Measurements from ENCODE around the gene PTGIS. TPM values are rescaled to one million over a fixed set of nuclear protein-coding genes. Genes with fewer than 3 reads are reported as not detected.

PTGIS gene
- total and polyA plus RNA-seq, 2 experiments from 2014 or later: 2.1 to 7.8 TPM

- no peaks in the 10 kb centered on the region for H3K27me3 ChIP-seq
- no peak overlapping the region for H3K27ac ChIP-seq
- H3K36me3 ChIP-seq: no peaks in the 10 kb centered on the region
- no peaks in the 10 kb centered on the region for H3K9me3 ChIP-seq (ENCODE audit: low read depth)
- no peak overlapping the region for H3K4me3 ChIP-seq
- no peaks in the 10 kb centered on the region for H3K4me1 ChIP-seq (ENCODE audit: low read depth)
- no peak for DNase-seq (ENCODE audit: low read depth in 1 of 2, low spot score in 1 of 2)
- TF ChIP-seq CTCF (IDR thresholded peaks at IDR 0.05; ENCODE audit: low read depth, low read length): no peak
Measured at GRCh38 chr20:49466114-49466912, 101.6 kb downstream of the PTGIS start.

- Histone ChIP-seq H3K4me3 (no peak overlapping the region), H3K27me3 (no peaks in the 10 kb centered on the region), H3K27ac (no peak overlapping the region), H3K9me3 (ENCODE audit: low read depth) (no peaks in the 10 kb centered on the region), H3K4me1 (ENCODE audit: low read depth) (no peaks in the 10 kb centered on the region), H3K36me3 (no peaks in the 10 kb centered on the region)
- no peak for TF ChIP-seq CTCF (IDR thresholded peaks at IDR 0.05; ENCODE audit: low read depth, low read length)
- no peak for DNase-seq (ENCODE audit: low read depth in 1 of 2, low spot score in 1 of 2)
Measured at GRCh38 chr20:49464556-49464955, 103.4 kb downstream of the PTGIS start.

- no peak for DNase-seq (ENCODE audit: low read depth in 1 of 2, low spot score in 1 of 2)
- H3K27ac ChIP-seq: no peak overlapping the region
- no peaks in the 10 kb centered on the region for H3K27me3 ChIP-seq
- no peaks in the 10 kb centered on the region for H3K9me3 ChIP-seq (ENCODE audit: low read depth)
- H3K4me3 ChIP-seq: no peak overlapping the region
- H3K36me3 ChIP-seq: no peaks in the 10 kb centered on the region
- TF ChIP-seq CTCF (IDR thresholded peaks at IDR 0.05; ENCODE audit: low read depth, low read length): no peak
- no peaks in the 10 kb centered on the region for H3K4me1 ChIP-seq (ENCODE audit: low read depth)
Measured at GRCh38 chr20:49462626-49463025, 105.3 kb downstream of the PTGIS start.

- no peak for DNase-seq (ENCODE audit: low read depth in 1 of 2, low spot score in 1 of 2)
- Histone ChIP-seq H3K4me1 (ENCODE audit: low read depth) (no peaks in the 10 kb centered on the region), H3K27ac (no peak overlapping the region), H3K27me3 (no peaks in the 10 kb centered on the region), H3K9me3 (ENCODE audit: low read depth) (no peaks in the 10 kb centered on the region), H3K36me3 (no peaks in the 10 kb centered on the region), H3K4me3 (no peak overlapping the region)
- TF ChIP-seq CTCF (IDR thresholded peaks at IDR 0.05; ENCODE audit: low read depth, low read length): no peak
Measured at GRCh38 chr20:49461894-49462620, 105.9 kb downstream of the PTGIS start.

- no peak overlapping the region for H3K27ac ChIP-seq
- no peaks in the 10 kb centered on the region for H3K9me3 ChIP-seq (ENCODE audit: low read depth)
- TF ChIP-seq CTCF (IDR thresholded peaks at IDR 0.05; ENCODE audit: low read depth, low read length): no peak
- no peak for DNase-seq (ENCODE audit: low read depth in 1 of 2, low spot score in 1 of 2)
- H3K27me3 ChIP-seq: no peaks in the 10 kb centered on the region
- H3K4me1 ChIP-seq (ENCODE audit: low read depth): no peaks in the 10 kb centered on the region
- no peaks in the 10 kb centered on the region for H3K36me3 ChIP-seq
- no peak overlapping the region for H3K4me3 ChIP-seq
Measured at GRCh38 chr20:49460916-49461315, 107.0 kb downstream of the PTGIS start.
